Neural crest cell (in vitro differentiated cells): ENCODE measurements around the gene ZNF384. TPM values are rescaled to one million over a fixed set of nuclear protein-coding genes. Genes with fewer than 3 reads are reported as not detected.

Experiments
- DNase-seq: peaks from one replicate; pipeline ENCODE4 v3.0.0; 2021; ENCODE audit warnings: low read depth, mixed read lengths, low spot score
- H3K27ac Mint-ChIP-seq: one replicate; pipeline ENCODE4 v1.8.0; 2021; ENCODE audit warnings: mild to moderate bottlenecking, mixed read lengths; ENCODE audit not compliant: unreplicated experiment
- H3K27me3 Mint-ChIP-seq: 2 replicates; pipeline ENCODE4 v1.8.0; 2021; ENCODE audit warnings: low read depth, mild to moderate bottlenecking, mixed read lengths
- H3K36me3 Mint-ChIP-seq: 2 replicates; pipeline ENCODE4 v1.8.0; 2021; ENCODE audit warnings: low read depth, mild to moderate bottlenecking, mixed read lengths
- H3K4me1 Mint-ChIP-seq: 2 replicates; pipeline ENCODE4 v1.8.0; 2021; ENCODE audit warnings: mixed read lengths
- H3K4me3 Mint-ChIP-seq: one replicate; pipeline ENCODE4 v1.8.0; 2021; ENCODE audit warnings: mild to moderate bottlenecking, mixed read lengths
- H3K9me3 Mint-ChIP-seq: 2 replicates; pipeline ENCODE4 v1.8.0; 2021; ENCODE audit warnings: mixed read lengths
- total RNA-seq: library from RNA; stranded (reverse); gene quantifications from 2 replicates; pipeline ENCODE4 v1.2.1, GENCODE V29; 2021
- TF ChIP-seq, protein P1 (sequence below): fragments of 200-600 bp; sonication (generic); conservative IDR thresholded peaks from 2 replicates; pipeline ENCODE4 v1.5.0; 2021; ENCODE audit warnings: antibody characterized with exemption, mild to moderate bottlenecking

Gene ZNF384
- total RNA-seq, 1 donor from 2014 or later = 94.3 TPM

- no peak overlapping the region for H3K4me3 Mint-ChIP-seq
- no peaks in the 10 kb centered on the region for H3K27me3 Mint-ChIP-seq
- peaks cover 23% of the 10 kb centered on the region for H3K4me1 Mint-ChIP-seq
- TF ChIP-seq, protein P1, sequence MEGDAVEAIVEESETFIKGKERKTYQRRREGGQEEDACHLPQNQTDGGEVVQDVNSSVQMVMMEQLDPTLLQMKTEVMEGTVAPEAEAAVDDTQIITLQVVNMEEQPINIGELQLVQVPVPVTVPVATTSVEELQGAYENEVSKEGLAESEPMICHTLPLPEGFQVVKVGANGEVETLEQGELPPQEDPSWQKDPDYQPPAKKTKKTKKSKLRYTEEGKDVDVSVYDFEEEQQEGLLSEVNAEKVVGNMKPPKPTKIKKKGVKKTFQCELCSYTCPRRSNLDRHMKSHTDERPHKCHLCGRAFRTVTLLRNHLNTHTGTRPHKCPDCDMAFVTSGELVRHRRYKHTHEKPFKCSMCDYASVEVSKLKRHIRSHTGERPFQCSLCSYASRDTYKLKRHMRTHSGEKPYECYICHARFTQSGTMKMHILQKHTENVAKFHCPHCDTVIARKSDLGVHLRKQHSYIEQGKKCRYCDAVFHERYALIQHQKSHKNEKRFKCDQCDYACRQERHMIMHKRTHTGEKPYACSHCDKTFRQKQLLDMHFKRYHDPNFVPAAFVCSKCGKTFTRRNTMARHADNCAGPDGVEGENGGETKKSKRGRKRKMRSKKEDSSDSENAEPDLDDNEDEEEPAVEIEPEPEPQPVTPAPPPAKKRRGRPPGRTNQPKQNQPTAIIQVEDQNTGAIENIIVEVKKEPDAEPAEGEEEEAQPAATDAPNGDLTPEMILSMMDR = no peak
- peak overlapping the region; percentile 95 for H3K27ac Mint-ChIP-seq
- no peak for DNase-seq
- H3K36me3 Mint-ChIP-seq = no peaks in the 10 kb centered on the region
- no peaks in the 10 kb centered on the region for H3K9me3 Mint-ChIP-seq
Measured at GRCh38 chr12:6632026-6632983, 56.9 kb downstream of the ZNF384 start.

DNA sequence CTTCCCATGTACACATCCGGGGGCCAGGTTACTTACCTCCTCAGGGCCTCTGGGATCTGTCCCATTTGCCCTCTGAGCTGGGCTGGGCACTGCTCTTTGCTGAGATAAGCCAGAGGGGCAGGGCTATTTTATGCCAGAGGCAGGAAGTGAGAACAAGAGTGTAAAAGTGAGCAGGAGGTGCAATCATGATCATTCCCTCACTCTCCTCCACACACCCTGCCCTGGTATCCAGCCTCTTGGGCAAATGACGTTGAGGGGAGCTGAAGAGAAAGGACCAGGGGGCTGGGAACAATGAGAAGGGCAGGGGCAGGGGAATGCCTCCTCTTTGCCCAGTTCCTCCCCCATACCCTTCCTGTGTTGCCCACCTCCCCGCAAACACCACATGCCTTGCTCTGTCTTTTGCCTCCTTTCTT lies 57.6 kb downstream of the ZNF384 start:
- no peak for DNase-seq
- H3K4me1 Mint-ChIP-seq = peaks cover 23% of the 10 kb centered on the region
- no peaks in the 10 kb centered on the region for H3K9me3 Mint-ChIP-seq
- no peak overlapping the region for H3K4me3 Mint-ChIP-seq
- no peaks in the 10 kb centered on the region for H3K27me3 Mint-ChIP-seq
- TF ChIP-seq, protein P1 = no peak
- H3K27ac Mint-ChIP-seq = peak overlapping the region; percentile 95
- no peaks in the 10 kb centered on the region for H3K36me3 Mint-ChIP-seq

DNA sequence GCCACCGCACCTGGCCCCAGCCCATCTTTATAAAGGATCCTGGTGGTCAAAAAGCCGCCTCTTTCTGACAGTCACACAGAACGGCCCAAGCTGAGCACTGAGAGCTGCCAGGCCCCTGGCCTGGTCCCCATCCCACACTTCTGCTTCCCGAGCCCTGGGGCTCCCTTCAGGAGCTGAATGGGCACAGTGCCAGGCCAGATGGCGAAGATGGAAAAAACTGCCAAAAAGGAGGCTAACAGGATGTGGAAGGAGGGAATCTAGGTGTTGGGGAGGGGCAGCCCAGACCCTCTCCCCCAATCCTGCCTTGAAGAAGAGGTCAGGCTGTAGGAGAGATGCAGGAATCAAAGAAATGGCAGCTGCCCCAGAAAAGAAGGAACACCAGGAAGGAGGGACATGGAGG lies 58.4 kb downstream of the ZNF384 start:
- no peak for DNase-seq
- no peaks in the 10 kb centered on the region for H3K36me3 Mint-ChIP-seq
- H3K4me3 Mint-ChIP-seq = no peak overlapping the region
- no peaks in the 10 kb centered on the region for H3K9me3 Mint-ChIP-seq
- H3K27me3 Mint-ChIP-seq = no peaks in the 10 kb centered on the region
- peak overlapping the region; percentile 71 for H3K27ac Mint-ChIP-seq
- TF ChIP-seq, protein P1 = no peak
- peaks cover 23% of the 10 kb centered on the region for H3K4me1 Mint-ChIP-seq

GRCh38 chr12:6627616-6628015 lies 61.6 kb downstream of the ZNF384 start:
- H3K4me1 Mint-ChIP-seq = peaks cover 18% of the 10 kb centered on the region
- H3K27ac Mint-ChIP-seq = no peak overlapping the region
- no peaks in the 10 kb centered on the region for H3K9me3 Mint-ChIP-seq
- H3K36me3 Mint-ChIP-seq = no peaks in the 10 kb centered on the region
- H3K4me3 Mint-ChIP-seq = no peak overlapping the region
- H3K27me3 Mint-ChIP-seq = no peaks in the 10 kb centered on the region
- no peak for DNase-seq
- TF ChIP-seq, protein P1 = no peak

DNA sequence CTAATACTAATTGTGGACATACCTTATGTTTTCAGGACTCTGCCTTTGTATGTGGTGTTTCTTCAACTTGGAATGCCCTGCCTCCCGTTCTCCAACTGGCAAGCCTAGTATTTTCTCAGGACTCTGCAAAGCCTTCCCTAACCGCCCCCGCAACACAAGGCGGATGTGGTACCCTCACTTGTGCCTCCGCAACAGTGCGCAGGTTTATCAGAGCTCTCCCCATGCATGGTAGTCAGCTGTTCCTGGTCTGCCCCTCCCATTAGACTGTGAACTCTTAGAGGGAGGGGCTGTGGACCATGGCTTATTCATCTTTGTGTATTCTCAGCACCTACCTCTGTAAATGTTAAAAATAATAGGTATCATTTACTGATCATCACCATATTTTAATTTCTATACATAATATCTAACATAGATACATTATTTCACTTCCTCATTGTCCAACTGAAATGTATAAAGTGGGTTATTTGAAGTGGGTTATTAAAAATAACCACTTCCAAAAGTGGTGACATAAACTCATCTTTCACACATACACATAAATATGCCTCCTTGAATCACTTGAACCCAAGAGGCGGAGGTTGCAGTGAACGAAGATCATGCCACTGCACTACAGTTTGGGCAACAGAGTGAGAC lies 62.4 kb downstream of the ZNF384 start:
- no peaks in the 10 kb centered on the region for H3K36me3 Mint-ChIP-seq
- no peaks in the 10 kb centered on the region for H3K9me3 Mint-ChIP-seq
- H3K27me3 Mint-ChIP-seq = no peaks in the 10 kb centered on the region
- TF ChIP-seq, protein P1 = no peak
- no peak overlapping the region for H3K4me3 Mint-ChIP-seq
- peaks cover 10% of the 10 kb centered on the region for H3K4me1 Mint-ChIP-seq
- DNase-seq = no peak
- no peak overlapping the region for H3K27ac Mint-ChIP-seq
